Fibroblast of pulmonary artery (primary cell): ENCODE measurements around the gene CARD11.

Experiments used
- DNase-seq: peaks from one replicate; pipeline ENCODE4 v3.0.0-alpha.2; 2010; ENCODE audit warnings: low read depth
- H3K4me3 ChIP-seq: replicated peaks from 2 replicates; pipeline ENCODE4 v1.5.1; 2011; ENCODE audit warnings: low read depth, mild to moderate bottlenecking, control low read depth, low read length, moderate library complexity
- TF ChIP-seq, protein P1 (sequence below): IDR thresholded peaks from 2 replicates; pipeline ENCODE4 v1.5.1; 2011; ENCODE audit warnings: mild to moderate bottlenecking, control low read depth, low read length, inconsistent platforms; ENCODE audit errors: missing control alignments

CARD11 gene

DNA sequence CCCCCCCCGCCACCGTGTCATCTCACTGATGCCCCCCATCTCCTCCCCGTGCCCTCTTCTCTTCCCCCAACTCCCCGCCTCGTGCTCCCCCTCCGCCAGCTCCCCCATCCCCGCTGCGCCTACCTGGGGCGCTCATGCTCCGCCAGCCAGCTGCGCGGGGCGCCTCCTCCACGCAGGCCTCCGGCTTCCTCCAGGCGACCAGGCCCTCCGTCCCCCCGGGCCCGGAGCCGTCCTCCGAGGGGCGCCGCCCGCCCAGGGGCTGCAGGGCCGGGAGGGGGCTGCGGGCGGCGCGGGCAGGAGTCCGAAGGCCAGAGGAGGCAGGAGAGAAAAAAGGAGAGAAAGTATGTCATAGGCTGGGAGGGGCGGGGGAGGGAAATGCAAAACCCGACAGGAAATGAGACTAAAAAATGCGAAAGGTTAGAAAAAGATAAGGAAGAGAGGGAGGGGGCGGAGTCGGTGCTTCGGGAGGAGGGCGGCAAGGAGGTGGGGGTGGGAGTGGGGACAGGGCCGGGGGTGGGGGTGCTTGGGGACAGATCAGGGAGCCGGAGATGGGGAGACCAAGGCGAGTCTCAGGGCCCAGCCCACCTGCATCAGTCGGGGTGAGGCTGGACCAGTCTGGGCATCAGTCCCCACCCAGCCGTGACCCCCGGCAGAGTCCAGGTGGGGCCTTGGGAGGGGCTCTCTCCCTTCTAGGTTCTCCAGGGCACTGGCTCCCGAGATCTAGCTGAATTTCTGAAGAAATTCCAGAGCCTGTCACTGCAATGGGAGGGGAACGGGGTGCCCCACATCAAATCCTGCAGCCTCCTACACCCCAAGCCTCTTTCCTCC, at the start of gene CARD11:
Gene CARD11 (minus strand): TSS at position 324 of the 828 bp plus-strand sequence. CDS start 85,361 bp downstream, outside the sequence.
- TF ChIP-seq, protein P1, sequence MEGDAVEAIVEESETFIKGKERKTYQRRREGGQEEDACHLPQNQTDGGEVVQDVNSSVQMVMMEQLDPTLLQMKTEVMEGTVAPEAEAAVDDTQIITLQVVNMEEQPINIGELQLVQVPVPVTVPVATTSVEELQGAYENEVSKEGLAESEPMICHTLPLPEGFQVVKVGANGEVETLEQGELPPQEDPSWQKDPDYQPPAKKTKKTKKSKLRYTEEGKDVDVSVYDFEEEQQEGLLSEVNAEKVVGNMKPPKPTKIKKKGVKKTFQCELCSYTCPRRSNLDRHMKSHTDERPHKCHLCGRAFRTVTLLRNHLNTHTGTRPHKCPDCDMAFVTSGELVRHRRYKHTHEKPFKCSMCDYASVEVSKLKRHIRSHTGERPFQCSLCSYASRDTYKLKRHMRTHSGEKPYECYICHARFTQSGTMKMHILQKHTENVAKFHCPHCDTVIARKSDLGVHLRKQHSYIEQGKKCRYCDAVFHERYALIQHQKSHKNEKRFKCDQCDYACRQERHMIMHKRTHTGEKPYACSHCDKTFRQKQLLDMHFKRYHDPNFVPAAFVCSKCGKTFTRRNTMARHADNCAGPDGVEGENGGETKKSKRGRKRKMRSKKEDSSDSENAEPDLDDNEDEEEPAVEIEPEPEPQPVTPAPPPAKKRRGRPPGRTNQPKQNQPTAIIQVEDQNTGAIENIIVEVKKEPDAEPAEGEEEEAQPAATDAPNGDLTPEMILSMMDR = no peak
- DNase-seq = peak; percentile 8
- H3K4me3 ChIP-seq = peak within 1 kb of the TSS; percentile 42

DNA sequence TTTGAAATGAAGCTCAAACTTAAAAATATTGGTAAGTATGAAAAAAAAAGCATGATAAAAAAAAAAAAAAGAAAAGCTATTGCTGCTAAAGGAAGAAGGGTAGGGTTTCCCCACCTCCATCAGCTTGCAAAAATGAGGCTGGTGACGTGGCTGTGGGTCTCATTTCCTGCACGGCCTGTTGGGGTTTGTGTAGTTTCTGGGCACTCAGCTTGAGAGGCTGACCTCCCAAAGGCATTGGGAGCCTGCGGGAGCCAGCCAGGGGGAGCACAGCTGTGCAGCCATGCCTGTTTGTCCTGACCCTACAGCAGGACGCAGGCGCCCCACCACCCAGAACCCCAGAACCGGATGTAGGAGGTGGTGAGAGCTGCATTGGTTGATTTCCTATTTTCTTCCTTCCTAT, 48.8 kb upstream of the CARD11 start:
- no peak overlapping the region for H3K4me3 ChIP-seq
- peak; percentile 8 for DNase-seq

DNA sequence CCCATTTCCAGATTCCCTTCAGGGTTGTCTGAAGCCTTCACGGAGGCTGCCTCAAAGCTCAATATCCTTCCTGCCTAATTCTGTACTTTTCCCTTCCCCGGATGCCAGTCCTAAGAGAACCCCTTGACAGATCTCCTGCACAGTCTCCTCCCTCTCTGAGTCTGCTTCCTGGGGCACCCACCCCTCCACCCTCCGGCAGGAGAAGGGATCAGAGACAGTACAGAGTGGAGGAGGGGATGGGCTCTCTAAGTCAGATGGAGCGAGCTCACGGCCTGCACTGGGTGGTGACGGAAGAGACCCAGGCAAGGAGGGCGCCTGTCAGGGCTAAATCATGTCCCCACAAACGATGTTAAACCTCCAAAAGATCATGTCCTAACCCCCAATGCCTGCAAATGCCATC, 48.0 kb upstream of the CARD11 start:
- TF ChIP-seq, protein P1 = no peak
- DNase-seq = no peak
- no peak overlapping the region for H3K4me3 ChIP-seq

More for the DNA sequence above, 48.8 kb upstream of the CARD11 start:
- TF ChIP-seq, protein P1 = no peak

DNA sequence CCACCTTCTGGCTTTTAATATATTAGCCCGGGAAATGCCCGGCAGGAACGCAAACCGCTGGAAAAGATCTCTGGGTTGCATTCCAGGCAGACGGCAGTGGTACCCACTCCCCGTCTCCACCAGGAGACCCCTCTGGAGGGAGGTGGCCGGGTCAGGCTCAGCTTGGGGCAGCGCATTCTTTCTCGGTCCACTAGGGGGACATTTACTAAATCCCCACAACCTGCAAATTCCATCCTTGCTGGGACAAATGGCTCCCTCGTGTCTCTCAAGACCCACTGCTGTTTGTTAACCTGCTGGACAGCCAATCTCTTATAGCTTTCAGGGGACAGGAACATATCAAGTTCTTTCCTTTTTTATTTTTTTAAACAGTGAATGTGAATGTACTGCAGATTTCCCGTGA, 45.8 kb upstream of the CARD11 start:
- TF ChIP-seq, protein P1 = peak; percentile 47
- no peak overlapping the region for H3K4me3 ChIP-seq
- peak; percentile 26 for DNase-seq

DNA sequence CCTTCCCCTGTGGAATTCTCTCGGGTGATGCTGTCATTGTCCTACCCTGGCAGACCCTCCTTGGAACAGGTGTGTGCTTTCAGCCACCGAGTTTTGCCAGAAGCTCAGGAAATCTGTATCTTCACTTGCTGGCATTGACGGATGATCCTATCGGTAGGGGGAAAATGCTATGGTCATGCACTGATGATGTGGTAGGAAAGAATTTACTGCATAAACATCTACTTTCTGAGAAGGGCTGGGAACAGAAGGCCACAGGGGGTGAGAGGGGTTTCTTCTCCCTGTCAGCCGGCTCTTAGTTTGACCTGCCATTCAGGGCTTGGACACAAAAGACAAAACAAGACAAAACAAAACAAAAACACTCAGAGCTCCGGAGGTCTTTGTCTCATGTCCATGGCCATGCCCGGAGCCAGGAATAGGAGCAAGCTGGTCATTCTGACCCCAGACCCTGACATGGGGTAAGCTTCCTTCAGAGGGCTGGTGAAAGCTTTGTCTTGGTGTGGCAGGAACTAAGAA, 43.6 kb upstream of the CARD11 start:
- DNase-seq = peak; percentile 43
- TF ChIP-seq, protein P1 = no peak
- no peak overlapping the region for H3K4me3 ChIP-seq

- DNase-seq = peak; percentile 2
- TF ChIP-seq, protein P1 = no peak
- H3K4me3 ChIP-seq = no peak overlapping the region
These were observed 39.7 kb upstream of the CARD11 start for GRCh38 chr7:3083350-3083749.
